Natural killer cell (primary cell): Measurements from ENCODE around the gene BAX. TPM values are rescaled to one million over a fixed set of nuclear protein-coding genes. Genes with fewer than 3 reads are reported as not detected.

Experiments
- ATAC-seq, 3 donors: fragments of 150-1000 bp in 2 of 3; fragments of 200-7000 bp in 1 of 3; cut with Tn5 transposase; 1 replicate in 1 of 3; 2 replicates in 2 of 3; pipeline ENCODE4 v1.10.0; 2021; ENCODE audit warnings: mild to moderate bottlenecking in 2 of 3, moderate library complexity in 2 of 3
- DNase-seq, 2 donors: peaks; one replicate each; pipeline versions ENCODE4 v3.0.0 to v3.0.0-alpha.2; 2013 to 2021; ENCODE audit warnings: mixed read lengths in 1 of 2
- H3K27ac ChIP-seq: one replicate; pipeline ENCODE4 v1.5.1; 2013; ENCODE audit warnings: mild to moderate bottlenecking, low read length
- H3K27me3 ChIP-seq: one replicate; pipeline ENCODE4 v1.6.1; 2013; ENCODE audit warnings: low read length; ENCODE audit not compliant: control insufficient read depth, insufficient read depth
- H3K36me3 ChIP-seq: one replicate; pipeline ENCODE4 v1.6.1; 2013; ENCODE audit warnings: low read length; ENCODE audit not compliant: control insufficient read depth, insufficient read depth
- H3K4me1 ChIP-seq: one replicate; pipeline ENCODE4 v1.6.1; 2013; ENCODE audit warnings: low read length; ENCODE audit not compliant: control insufficient read depth, insufficient read depth
- H3K4me3 ChIP-seq: one replicate; pipeline ENCODE4 v1.5.1; 2013; ENCODE audit warnings: low read length
- H3K9me3 ChIP-seq: one replicate; pipeline ENCODE4 v1.6.1; 2013; ENCODE audit warnings: low read length; ENCODE audit not compliant: control insufficient read depth, insufficient read depth
- H3K27ac Mint-ChIP-seq, 2 donors: one replicate each; pipeline ENCODE4 v1.8.0; 2022; ENCODE audit warnings: mild to moderate bottlenecking in 2 of 2, mixed read lengths in 2 of 2, moderate library complexity in 1 of 2
- H3K27me3 Mint-ChIP-seq, 2 donors: one replicate each; pipeline ENCODE4 v1.8.0; 2022; ENCODE audit warnings: low read depth in 2 of 2, mixed read lengths in 2 of 2
- H3K36me3 Mint-ChIP-seq: one replicate; pipeline ENCODE4 v1.8.0; 2022; ENCODE audit warnings: mixed read lengths
- H3K4me1 Mint-ChIP-seq, 2 donors: one replicate each; pipeline ENCODE4 v1.8.0; 2022; ENCODE audit warnings: mixed read lengths in 2 of 2
- H3K4me3 Mint-ChIP-seq: one replicate; pipeline ENCODE4 v1.8.0; 2022; ENCODE audit warnings: mild to moderate bottlenecking, moderate library complexity, mixed read lengths
- H3K9me3 Mint-ChIP-seq, 2 donors: one replicate each; pipeline ENCODE4 v1.8.0; 2022; ENCODE audit warnings: mixed read lengths in 2 of 2
- WGBS: methylation state at CpG from one replicate; pipeline ENCODE4 v1.1.7; 2013; ENCODE audit warnings: missing lambda C conversion rate; ENCODE audit not compliant: insufficient coverage; 5-methylcytosine and 5-hydroxymethylcytosine counted together
- intact Hi-C: fragments of 100-400 bp; cut with micrococcal nuclease; formaldehyde crosslinking; loops from one replicate; pipeline ENCODE4 v1.14.2; 2022
- total RNA-seq, 4 donors: library from RNA; stranded (reverse); fragments of 120-200 nt in 1 of 4; gene quantifications; one replicate each; pipeline versions ENCODE4 v1.2.3 to v1.2.4, GENCODE V29; 2013 to 2022
- TF ChIP-seq, protein P1 (sequence below): fragments of 200-600 bp; IDR thresholded peaks from one replicate; pipeline ENCODE4 v1.8.0; 2022; ENCODE audit warnings: antibody characterized with exemption

BAX gene
- total RNA-seq, 3 donors from 2014 or later (not counting 1 experiment from before 2014, with no cell fraction given) = 117 to 133 (median 120) TPM

DNA sequence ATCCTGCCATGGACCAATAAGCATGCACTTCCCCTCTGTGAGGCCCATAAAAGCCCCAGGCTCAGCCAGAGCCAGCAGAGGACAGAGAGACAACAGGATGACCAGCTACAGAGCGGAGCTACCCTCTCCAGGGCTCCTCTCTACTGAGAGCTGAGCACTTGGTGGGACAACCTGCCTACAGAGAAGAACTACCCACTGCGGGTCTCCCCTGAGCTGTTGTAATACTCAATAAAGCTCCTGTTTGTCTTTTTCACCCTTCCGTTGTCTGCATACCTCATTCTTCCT, 7.5 kb upstream of the BAX start:
- Mint-ChIP-seq H3K36me3 (no peaks in the 10 kb centered on the region), H3K27ac (no peak overlapping the region), H3K4me3 (no peak overlapping the region), H3K4me1 (no peaks in the 10 kb centered on the region), H3K9me3 (no peaks in the 10 kb centered on the region), H3K27me3 (no peaks in the 10 kb centered on the region)
- TF ChIP-seq, protein P1, sequence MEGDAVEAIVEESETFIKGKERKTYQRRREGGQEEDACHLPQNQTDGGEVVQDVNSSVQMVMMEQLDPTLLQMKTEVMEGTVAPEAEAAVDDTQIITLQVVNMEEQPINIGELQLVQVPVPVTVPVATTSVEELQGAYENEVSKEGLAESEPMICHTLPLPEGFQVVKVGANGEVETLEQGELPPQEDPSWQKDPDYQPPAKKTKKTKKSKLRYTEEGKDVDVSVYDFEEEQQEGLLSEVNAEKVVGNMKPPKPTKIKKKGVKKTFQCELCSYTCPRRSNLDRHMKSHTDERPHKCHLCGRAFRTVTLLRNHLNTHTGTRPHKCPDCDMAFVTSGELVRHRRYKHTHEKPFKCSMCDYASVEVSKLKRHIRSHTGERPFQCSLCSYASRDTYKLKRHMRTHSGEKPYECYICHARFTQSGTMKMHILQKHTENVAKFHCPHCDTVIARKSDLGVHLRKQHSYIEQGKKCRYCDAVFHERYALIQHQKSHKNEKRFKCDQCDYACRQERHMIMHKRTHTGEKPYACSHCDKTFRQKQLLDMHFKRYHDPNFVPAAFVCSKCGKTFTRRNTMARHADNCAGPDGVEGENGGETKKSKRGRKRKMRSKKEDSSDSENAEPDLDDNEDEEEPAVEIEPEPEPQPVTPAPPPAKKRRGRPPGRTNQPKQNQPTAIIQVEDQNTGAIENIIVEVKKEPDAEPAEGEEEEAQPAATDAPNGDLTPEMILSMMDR = no peak
- Histone ChIP-seq H3K4me1 (no peaks in the 10 kb centered on the region), H3K9me3 (no peaks in the 10 kb centered on the region), H3K27ac (no peak overlapping the region), H3K4me3 (no peak overlapping the region), H3K27me3 (no peaks in the 10 kb centered on the region), H3K36me3 (no peaks in the 10 kb centered on the region)
- DNase-seq = no peak
- ATAC-seq = no peak
- intact Hi-C loops = no loop called here
- WGBS = 95% methylated on average over 3 of the region's 3 CpGs

GRCh38 chr19:48950159-48950558, 4.5 kb upstream of the BAX start:
- no peaks in the 10 kb centered on the region for H3K36me3 ChIP-seq
- Mint-ChIP-seq H3K27ac (no peak overlapping the region), H3K9me3 (no peaks in the 10 kb centered on the region), H3K36me3 (no peaks in the 10 kb centered on the region), H3K4me3 (no peak overlapping the region), H3K4me1 (peaks cover under 1 to 4% of the 10 kb centered on the region in 2 donors), H3K27me3 (no peaks in the 10 kb centered on the region)
- H3K4me3 ChIP-seq = no peak overlapping the region
- DNase-seq (no peak), ATAC-seq (no peak)
- H3K9me3 ChIP-seq = no peaks in the 10 kb centered on the region
- H3K4me1 ChIP-seq = peaks cover 8% of the 10 kb centered on the region
- no peaks in the 10 kb centered on the region for H3K27me3 ChIP-seq
- 74% methylated on average over 3 of the region's 3 CpGs for WGBS
- intact Hi-C loops = no loop called here
- H3K27ac ChIP-seq = no peak overlapping the region
- TF ChIP-seq, protein P1 = no peak

- peaks cover 16% of the 10 kb centered on the region for H3K4me1 ChIP-seq
- H3K9me3 Mint-ChIP-seq = no peaks in the 10 kb centered on the region
- H3K27ac ChIP-seq = no peak overlapping the region
- DNase-seq = no peak
- H3K36me3 ChIP-seq = no peaks in the 10 kb centered on the region
- H3K27me3 Mint-ChIP-seq = no peaks in the 10 kb centered on the region
- no peak overlapping the region for H3K4me3 Mint-ChIP-seq
- H3K36me3 Mint-ChIP-seq = no peaks in the 10 kb centered on the region
- intact Hi-C loops = no loop called here
- no peaks in the 10 kb centered on the region for H3K27me3 ChIP-seq
- no peak for ATAC-seq
- H3K27ac Mint-ChIP-seq = no peak overlapping the region
- TF ChIP-seq, protein P1 = no peak
- WGBS = 78% methylated on average over 9 of the region's 9 CpGs
- no peaks in the 10 kb centered on the region for H3K9me3 ChIP-seq
- no peak overlapping the region for H3K4me3 ChIP-seq
- peaks cover 9 to 11% of the 10 kb centered on the region in 2 donors for H3K4me1 Mint-ChIP-seq
These were observed 3.7 kb upstream of the BAX start for GRCh38 chr19:48950830-48951519.

DNA sequence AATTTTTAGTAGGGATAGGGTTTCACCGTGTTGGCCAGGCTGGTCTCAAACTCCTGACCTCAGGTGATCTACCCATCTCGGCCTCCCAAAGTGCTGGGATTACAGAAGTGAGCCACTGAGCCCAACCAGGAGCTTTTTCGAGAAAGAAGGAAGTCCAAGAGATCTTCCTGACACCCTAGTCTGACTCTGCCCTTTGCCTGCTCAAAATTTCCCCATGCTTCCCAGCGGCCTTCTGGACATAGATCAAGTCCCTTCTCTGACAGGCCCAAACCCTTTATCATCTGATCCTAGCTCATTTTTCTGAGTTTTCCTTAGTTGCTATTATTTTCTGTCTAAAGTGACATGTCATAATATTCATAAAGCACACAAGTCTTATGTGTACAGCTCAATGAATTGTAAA, 1.5 kb upstream of the BAX start:
- no peak overlapping the region for H3K4me3 Mint-ChIP-seq
- WGBS = 91% methylated on average over 4 of the region's 4 CpGs
- H3K36me3 Mint-ChIP-seq = no peaks in the 10 kb centered on the region
- TF ChIP-seq, protein P1 = no peak
- H3K27ac Mint-ChIP-seq = no peak overlapping the region
- peaks cover 18% of the 10 kb centered on the region for H3K4me1 ChIP-seq
- no peaks in the 10 kb centered on the region for H3K36me3 ChIP-seq
- no peaks in the 10 kb centered on the region for H3K9me3 Mint-ChIP-seq
- intact Hi-C loops = no loop called here
- H3K27me3 Mint-ChIP-seq = no peaks in the 10 kb centered on the region
- ATAC-seq (no peak), DNase-seq (no peak)
- H3K27me3 ChIP-seq = no peaks in the 10 kb centered on the region
- H3K4me3 ChIP-seq = no peak overlapping the region
- no peaks in the 10 kb centered on the region for H3K9me3 ChIP-seq
- H3K4me1 Mint-ChIP-seq = peaks cover 14 to 20% of the 10 kb centered on the region in 2 donors
- H3K27ac ChIP-seq = no peak overlapping the region
